CD4-positive, alpha-beta T cell treated with Interleukin-15 for 4 hours (primary cell): ENCODE data around the gene UBE2D2.
A peak's percentile ranks its signal among the peaks of the same experiment; 100 is the strongest.
"Not testable (repeated sequence)": the region's sequence is repeated elsewhere in the genome, so short reads cannot be mapped to it uniquely, and the experiment has no call there.

Experiments
- DNase-seq: peaks from one replicate; pipeline ENCODE4 v3.0.0-alpha.2; 2020; ENCODE audit warnings: low spot score

Gene UBE2D2

DNA sequence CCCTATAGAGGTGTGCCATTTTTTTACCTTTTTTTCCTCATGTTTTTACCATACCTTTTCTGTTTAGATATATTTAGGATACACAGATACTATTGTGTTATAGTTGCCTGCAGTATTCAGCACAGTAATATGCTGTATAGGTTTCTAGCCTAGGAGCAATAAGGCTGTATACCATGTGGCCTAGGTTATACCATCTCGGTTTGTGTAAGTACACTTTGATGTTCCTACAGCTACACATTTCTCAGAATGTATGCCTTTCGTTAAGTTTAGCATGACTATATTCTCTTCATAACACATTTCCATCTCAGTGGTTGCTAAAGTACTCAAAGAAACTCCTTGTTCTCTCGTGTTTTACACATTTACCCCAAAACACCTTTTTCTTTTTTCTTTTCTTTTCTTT, 23.0 kb downstream of the UBE2D2 start:
- no peak for DNase-seq

DNA sequence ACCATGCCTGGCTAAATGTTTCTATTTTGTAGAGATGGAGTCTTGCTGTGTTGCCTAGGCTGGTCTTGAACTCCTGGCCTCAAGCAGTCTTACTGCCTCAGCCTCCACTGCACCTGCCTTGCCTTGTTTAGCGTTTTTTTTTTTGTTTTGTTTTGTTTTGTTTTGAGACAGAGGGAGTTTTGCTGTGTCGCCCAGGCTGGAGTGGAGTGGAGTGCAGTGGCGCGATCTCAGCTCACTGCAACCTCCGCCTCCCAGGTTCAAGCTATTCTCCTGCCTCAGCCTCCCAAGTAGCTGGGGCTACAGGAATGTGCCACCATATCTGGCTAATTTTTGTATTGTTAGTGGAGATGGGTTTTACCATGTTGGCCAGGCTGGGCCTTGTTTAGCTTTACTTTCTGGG, 27.0 kb downstream of the UBE2D2 start:
- not testable (repeated sequence) for DNase-seq

DNA sequence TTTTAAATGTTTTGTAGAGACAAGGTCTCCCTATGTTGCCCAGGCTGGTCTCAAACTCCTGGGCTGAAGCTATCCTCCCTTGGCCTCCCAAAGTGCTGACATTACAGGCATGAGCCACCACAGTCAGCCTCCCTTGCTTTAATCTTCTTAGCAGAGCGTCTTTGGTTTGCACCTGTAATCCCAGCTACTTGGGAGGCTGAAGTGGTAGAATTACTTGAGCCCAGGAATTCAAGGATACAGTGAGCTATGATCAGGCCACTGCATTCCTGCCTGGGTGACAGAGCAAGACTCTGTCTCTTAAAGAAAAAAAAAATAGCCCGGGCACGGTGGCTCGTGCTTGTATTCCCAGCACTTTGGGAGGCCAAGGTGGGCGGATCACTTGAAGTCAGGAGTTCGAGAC, 27.8 kb downstream of the UBE2D2 start:
- DNase-seq, result no peak

DNA sequence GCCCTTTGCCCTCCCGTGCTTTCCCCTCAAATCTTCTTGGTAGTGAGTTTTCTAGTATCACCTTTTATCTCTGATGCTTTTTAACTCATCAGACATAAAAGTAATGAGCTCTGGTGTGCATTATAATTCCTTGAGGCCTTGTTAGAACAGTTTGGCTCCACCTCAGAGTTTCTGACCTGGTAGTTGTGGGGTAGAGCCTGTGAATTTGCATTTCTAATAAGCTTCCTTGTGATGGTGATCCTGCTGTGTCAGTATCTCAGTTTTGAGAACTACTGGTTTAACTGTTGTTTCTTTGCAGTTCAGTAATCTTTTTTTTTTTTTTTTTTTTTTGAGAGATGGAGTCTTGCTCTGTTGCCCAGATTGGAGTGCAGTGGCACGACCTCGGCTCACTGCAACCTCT, 31.1 kb downstream of the UBE2D2 start:
- no peak for DNase-seq

DNA sequence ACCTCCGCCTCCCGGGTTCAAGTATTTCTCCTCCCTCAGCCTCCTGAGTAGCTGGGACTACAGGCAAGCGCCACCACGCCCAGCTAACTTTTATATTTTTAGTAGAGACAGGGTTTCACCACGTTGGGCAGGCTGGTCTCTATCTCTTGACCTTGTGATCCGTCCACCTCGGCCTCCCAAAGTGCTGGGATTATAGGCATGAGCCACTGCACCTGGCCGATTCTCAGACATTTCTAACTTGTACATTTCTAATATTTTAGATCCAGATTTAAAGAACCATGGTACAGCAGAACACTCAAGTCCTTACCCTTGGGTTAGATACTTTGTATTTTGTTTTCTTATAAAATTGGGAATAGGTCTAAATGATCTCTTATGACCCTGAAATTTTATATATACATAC, 31.9 kb downstream of the UBE2D2 start:
- DNase-seq, result not testable (repeated sequence)

DNA sequence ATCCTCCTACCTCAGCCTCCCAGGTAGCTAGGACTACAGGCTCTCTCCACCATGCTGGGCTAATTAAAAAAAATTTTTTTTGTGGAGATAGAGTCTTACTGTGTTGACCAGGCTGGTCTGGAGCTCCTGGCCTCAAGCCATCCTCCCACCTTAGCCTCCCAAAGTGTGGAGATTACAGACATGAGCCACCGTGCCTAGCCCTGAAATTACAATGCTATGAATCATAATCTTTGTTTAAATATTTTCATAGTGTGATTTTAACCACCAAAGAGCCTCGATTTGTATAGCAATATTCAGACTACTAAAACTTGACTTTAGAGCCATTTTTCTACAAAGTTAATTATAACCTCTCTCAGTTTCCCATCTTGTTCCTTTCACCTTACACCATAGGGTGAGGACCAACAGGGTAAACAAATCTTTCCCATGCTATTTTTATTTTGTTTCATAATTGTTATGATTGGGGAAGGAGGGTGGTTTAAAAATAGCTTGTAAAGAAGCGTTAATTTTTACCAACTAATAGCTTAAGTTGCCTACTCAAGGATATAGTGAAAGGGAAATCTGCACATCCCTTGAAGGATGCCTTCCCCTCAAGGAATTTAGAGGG, 32.7 kb downstream of the UBE2D2 start:
- DNase-seq, result no peak

DNA sequence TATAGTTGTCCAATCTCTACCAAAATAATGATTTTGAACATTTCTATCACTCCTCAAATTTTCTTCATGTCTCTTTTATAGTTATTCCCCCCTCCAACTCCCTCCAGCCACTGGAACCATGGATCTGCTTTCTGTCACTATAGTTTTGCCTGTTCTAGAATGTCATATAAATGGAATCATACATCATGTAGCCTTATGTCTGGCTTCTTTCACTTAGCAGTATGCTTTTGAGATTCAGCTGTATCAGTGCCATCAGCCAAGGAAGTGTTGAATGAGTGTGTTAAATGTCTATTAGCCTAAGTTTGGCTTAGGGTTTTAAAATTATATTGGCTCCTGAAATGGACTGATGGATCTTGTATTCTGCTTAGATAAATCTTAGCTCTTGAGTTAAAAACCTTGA, 36.0 kb downstream of the UBE2D2 start:
- no peak for DNase-seq

DNA sequence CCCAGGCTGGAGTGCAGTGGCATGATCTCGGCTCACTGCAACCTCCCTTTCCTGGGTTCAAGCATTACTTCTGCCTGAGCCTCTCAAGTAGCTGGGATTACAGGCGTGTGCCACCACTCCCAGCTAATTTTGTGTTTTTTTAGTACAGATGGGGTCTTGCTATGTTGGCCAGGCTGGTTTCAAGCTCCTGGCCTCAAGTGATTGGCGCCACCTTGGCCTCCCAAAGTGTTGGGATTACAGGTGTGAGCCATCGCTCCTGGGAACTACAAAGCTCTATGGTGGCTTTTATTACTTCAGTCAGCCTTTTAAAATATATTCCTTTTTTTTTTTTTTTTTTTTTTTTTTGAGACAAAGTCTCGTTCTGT, 37.4 kb downstream of the UBE2D2 start:
- DNase-seq, result not testable (repeated sequence)

DNA sequence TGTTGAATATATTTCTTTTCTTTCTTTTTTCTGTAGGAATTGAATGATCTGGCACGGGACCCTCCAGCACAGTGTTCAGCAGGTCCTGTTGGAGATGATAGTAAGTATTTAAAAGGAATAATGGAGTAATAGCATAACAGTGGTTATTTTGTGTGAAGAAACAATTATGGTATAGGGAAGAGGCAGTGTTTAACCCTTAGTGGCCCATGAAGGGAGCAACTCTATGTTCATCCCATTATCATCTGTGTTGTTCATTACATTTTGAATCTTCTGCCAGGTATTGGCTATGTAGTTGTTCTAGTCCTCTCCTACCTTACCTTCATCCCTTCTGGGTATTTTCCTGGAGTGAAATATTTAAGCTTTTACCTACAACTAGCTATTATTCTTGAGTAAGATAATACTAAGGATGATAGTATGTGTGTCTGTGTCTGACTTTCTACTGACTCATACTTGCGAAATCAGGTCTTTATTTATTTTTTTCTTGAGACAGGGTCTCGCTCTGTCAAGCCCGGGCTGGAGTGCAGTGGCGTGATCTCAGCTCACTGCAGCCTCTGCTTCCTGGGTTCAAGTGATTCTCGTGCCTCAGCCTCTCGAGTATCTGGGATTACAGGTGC, 39.3 kb downstream of the UBE2D2 start:
- DNase-seq, result no peak

DNA sequence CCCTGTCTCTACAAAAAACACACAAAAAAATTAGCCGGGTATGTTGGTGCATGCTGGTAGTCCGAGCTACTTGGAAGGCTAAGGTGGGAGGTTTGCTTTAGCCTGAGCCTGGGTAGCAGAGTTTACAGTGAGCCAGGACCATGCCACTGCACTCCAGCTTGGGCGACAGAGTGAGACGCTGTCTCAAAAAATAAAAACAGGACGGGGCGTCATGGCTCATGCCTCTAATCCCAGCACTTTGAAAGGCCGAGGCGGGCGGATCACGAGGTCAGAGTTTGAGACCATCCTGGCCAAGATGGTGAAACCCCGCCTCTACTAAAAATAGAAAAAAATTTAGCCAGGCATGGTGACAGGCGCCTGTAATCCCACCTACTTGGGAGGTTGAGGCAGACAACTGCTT, 40.3 kb downstream of the UBE2D2 start:
- no peak for DNase-seq

DNA sequence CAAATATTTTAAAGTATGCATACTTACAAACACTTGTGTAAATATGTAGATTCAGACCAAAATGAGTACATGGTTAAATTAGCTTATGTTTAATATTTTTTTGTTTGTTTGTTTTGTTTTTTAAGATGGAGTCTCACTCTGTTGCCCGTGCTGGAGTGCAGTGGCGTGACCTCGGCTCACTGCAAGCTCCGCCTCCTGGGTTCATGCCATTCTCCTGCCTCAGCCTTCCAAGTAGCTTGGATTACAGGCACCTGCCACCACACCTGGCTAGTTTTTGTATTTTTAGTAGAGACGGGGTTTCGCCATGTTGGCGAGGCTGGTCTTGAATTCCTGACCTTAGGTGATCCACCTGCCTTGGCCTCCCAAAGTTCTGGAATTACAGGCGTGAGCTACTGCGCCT, 40.8 kb downstream of the UBE2D2 start:
- not testable (repeated sequence) for DNase-seq

DNA sequence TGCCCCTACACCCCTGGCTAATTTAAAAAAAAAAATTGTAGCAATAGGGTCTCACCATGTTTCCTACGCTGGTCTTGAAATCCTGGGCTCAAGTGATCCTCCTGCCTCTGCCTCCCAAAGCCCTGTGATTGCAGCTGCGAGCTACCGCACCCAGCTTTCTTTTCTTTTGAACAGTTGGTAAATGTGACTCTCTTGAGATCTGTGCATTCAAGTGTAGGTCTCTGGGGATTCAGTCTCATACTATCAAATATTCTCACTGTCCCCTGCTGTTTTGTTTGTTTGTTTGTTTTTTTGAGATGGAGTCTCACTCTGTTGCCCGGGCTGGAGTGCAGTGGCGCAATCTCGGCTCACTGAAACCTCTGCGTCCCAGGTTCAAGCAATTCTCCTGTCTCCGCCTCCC, 44.7 kb downstream of the UBE2D2 start:
- DNase-seq, result no peak

DNA sequence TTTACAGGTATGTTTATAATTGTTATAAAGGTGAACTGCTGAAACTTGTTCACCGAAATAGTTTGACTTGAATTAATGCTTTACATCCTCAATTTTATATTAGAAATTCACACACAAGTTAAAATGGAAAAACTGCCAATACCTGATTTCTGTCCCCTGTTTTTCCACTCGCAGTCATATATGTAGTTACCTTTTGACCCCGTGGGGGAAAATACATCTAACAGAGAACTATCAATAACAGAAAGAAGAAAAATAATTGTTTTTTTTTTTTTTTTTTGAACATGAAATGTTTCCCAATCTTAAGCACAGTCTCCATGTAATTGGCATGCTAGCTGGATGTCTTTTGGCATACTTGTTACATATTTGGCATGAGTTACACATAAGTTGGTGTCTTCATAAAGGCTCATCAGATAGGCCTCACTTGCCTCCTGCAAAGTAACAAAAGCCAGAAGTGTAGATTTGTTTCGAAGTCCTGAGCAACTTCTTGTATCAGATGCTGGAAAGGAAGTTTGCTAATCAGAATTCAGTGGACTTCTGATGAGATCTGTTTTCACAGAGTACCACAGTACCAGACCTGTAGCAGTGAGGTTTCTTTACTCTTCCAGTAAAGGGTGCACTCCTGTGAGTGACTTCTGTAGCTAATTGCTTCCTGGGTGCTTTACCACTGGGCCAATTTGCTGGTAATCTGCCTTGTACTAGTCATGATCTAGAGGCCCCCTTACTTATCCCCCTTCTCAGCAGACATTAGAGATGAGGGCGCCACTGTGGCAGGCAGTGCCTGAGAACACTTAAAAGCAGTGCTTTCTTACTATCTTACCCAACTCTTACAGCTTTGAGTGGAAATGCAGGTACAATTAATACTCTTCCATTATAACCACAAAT, 50.8 kb downstream of the UBE2D2 start:
- DNase-seq, result no peak

DNA sequence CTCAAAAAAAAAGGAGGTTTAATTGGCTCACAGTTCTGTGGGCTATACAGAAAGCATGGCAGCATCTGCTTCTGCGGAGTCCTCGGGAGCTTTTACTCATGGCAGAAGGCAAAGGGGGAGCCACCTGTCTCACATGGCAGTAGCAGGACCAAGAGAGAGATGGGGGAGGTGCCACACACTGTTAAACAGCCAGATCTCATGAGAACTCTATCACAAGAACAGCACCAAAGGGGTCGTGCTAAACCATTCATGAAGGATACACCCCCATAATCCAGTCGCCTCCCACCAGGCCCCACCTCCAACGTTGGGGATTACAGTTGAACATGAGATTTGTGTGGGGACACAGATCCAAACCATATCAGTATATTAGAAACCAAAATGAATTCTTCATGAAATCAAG, 58.7 kb downstream of the UBE2D2 start:
- DNase-seq, result no peak

DNA sequence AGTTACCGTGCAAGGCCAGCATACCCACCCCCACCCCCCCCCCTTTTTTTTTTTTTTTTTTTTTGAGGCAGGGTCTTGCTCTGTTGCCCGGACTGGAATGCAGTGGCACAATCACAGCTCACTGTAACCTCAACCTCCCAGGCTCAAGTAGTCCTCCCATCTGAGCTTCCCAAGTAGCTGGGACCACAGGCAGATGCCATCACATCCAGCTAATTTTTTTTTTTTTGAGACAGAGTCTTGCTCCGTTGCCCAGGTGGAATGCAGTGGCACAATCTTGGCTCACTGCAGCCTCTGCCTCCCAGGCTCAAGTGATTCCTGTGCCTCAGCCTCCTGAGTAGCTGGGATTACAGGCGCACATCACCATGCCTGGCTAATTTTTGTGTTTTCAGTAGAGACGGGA, 64.3 kb downstream of the UBE2D2 start:
- DNase-seq, result not testable (repeated sequence)

DNA sequence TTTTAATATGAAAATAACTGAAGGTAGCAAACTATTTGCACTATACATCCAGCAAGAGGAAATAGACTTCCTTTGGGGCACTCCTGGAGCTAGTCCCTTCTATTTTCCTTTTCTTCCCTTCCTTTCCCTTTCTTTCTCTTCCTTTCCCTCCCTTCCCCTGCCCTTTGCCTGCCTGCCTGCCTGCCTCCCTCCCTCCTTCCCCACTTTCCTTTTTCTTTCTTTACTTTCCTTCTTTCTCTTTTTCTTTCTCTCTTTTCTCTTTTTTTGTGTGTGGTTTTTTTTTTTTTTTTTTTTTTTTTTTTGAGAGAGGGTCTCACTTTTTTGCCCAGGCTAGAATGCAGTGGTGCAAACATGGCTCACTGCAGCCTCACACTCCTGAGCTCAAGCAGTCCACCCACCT, 69.7 kb downstream of the UBE2D2 start:
- DNase-seq, result no peak

DNA sequence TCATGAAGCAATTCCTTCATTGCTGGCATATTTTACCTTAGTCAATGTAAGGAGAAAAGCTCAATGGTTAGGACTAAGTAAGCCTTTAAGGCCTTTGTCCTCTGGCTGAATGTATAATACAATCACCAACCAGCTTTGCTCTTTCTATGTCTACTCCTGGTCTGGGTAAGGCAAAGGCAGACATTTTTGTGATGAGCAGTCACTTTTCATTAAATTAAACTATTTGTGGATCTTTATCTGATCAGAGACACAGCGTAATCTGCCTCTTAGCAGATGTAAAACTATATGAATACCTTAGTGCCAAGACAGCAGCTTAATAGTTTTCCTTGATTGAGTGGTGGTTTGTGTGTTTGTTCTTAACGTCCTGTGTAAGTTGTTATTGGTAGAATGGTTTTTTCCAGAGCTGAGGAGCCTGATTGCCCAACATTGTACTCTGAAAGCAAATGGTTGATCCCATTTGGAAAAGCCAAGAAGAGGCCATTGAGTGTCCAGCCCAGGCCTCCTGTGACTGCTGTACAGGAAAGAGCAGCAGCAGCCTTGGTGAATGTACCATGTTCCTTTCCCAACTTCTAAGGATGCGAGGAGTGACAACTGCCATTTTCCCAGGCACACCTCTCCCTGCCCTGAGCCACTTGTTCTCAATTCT, 70.5 kb downstream of the UBE2D2 start:
- DNase-seq, result no peak

DNA sequence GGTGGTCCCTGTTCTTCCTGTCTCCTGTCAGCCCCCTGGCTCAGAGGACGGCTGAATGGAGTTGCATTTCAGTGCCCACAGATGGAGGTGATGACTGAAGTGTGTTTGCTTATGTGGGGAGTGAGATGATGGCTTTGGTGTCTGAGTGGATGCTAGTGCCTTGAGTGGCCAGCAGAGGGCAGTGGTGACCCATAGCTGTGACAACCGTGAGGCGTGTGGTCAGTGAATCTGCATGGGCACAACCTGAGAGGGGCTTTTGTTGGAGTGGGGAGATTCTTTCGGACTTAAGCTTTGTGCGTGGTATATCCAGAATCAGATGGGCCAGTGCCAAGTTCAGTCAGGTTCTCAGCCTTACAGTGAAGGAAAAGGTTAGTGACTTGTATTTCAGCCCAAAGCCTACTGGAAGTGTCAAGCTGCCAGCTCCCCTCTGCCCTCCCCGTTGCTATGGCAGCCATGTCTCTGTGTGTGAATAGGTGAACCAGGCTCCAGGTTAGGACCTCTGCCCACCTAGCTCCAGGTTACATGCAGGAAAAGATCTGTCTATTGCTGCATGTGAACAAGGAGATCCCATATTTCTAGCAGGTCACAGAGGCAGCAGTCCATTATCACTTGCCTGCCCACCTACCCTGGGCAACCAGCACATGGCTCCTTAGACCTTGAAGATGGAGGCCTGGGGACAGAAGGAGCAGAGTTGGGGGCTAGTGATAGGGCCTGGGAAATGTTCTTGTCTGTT, 72.3 kb downstream of the UBE2D2 start:
- DNase-seq, result peak; percentile 66

DNA sequence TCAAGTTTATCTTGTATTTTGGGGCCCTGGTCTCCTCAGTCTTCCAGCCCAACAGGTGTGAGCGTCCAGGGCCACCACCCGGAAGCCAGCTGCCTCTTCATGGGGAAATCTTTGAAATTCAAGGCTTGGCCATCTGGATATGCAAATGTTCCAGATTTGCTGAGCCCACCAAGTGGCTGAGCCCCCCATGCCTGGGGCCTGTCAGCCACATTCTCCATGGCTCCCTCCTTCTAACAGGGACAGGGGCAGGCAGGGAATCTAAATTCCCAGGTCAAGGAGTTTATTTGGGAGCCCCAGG, 72.8 kb downstream of the UBE2D2 start:
- no peak for DNase-seq

DNA sequence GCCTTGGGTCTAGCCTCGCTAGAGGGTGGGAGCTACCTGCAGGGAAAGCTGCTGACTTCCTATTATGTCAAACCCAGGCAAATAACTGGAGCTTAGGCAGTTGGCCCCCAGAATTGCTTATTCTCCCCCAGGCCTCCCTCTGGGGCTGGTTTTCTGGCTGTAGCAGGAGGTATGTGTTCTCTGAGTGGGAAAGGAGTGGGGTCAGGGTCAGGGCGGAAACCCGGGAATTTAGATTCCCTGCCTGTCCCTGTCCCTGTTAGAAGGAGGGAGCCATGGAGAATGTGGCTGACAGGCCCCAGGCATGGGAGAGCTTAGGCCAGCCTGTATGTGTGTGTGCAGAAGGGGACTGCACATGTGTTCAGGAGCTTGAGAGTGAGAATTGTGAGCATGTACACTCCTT, 73.4 kb downstream of the UBE2D2 start:
- DNase-seq, result no peak

DNA sequence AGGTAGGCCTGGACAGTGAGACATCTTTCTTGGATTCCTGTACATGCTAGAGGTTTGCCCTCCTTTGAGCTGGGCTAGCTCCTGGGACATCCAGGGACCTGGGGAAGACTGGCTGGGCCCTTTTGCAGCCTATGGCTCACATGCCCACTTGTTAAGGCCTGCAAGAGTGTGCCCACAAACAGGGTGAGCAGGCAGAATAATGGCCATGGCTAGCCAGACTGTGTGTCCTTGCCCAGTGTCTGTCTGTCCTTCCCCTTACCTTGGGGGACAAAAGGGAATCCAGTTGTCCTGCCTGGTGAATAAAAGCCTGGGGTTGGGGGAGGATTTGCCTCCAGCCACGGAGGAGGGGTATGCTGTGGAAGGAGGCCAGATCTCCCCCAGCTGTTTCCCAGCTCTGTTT, 74.1 kb downstream of the UBE2D2 start:
- DNase-seq, result no peak

DNA sequence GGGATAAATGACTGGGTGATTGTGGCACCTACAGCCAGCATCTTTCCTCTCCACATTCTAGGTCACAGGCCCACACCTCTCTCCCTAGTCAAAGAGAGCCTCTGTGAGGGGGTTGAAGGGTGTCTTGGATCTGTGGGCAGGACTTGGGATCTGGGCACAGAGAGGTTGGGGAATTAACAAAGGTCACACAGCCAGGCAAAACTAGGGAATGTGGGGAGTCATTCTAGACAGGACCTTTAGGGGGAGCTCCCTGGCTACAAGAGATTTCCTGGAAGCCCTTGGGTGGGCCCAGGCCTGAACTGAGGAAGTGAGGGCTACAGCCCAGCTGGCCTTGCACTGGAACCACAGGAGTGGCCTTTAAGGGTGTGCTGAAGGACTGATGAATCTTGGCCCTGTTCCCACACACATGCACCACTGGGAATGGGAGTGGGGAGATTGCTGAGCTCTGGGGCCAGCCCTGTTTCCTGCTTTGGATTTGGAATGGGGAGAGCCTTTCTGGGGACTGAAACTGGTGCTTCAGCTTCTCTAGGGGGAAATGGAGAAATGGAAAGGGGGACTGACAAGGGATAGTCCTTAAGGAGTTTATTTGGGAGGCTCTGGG, 74.6 kb downstream of the UBE2D2 start:
- peak; percentile 28 for DNase-seq
